Loucy (cell line): Measurements from ENCODE around the gene RPTOR.

Experiments used
- EZH2phosphoT487 ChIP-seq: fragments of 200-600 bp; IDR thresholded peaks from 2 replicates; pipeline ENCODE4 v1.6.1; 2018; ENCODE audit warnings: antibody characterized with exemption, mild to moderate bottlenecking, moderate library complexity, borderline replicate concordance
- TF ChIP-seq, protein P1 (sequence below): fragments of 200-600 bp; sonication (generic); conservative IDR thresholded peaks from 2 replicates; pipeline ENCODE4 v1.5.1; 2014; ENCODE audit warnings: mild to moderate bottlenecking, antibody characterized with exemption, low read length

GRCh38 chr17:80920441-80920840, 375.8 kb downstream of the RPTOR start:
- TF ChIP-seq, protein P1, sequence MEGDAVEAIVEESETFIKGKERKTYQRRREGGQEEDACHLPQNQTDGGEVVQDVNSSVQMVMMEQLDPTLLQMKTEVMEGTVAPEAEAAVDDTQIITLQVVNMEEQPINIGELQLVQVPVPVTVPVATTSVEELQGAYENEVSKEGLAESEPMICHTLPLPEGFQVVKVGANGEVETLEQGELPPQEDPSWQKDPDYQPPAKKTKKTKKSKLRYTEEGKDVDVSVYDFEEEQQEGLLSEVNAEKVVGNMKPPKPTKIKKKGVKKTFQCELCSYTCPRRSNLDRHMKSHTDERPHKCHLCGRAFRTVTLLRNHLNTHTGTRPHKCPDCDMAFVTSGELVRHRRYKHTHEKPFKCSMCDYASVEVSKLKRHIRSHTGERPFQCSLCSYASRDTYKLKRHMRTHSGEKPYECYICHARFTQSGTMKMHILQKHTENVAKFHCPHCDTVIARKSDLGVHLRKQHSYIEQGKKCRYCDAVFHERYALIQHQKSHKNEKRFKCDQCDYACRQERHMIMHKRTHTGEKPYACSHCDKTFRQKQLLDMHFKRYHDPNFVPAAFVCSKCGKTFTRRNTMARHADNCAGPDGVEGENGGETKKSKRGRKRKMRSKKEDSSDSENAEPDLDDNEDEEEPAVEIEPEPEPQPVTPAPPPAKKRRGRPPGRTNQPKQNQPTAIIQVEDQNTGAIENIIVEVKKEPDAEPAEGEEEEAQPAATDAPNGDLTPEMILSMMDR, result no peak
- no peak for TF ChIP-seq EZH2phosphoT487
